HEK293 (cell line): ENCODE measurements around the gene PHKG2.

Experiments used
- CTCF ChIP-seq: fragments of 450-650 bp; formaldehyde crosslinking; IDR thresholded peaks from 2 replicates; pipeline ENCODE4 v1.5.1; 2016; ENCODE audit warnings: missing biosample characterization, missing genetic modification characterization
- KLF10 ChIP-seq: fragments of 450-650 bp; IDR thresholded peaks from 2 replicates; pipeline ENCODE4 v1.5.1; 2018; ENCODE audit warnings: missing biosample characterization, mild to moderate bottlenecking, missing genetic modification characterization
- MZF1 ChIP-seq: fragments of 450-650 bp; formaldehyde crosslinking; IDR thresholded peaks from 2 replicates; pipeline ENCODE4 v1.5.1; 2017; ENCODE audit warnings: missing biosample characterization, missing genetic modification characterization, borderline replicate concordance
- PATZ1 ChIP-seq: fragments of 450-650 bp; formaldehyde crosslinking; IDR thresholded peaks from 2 replicates; pipeline ENCODE4 v1.5.1; 2016; ENCODE audit warnings: missing biosample characterization, missing genetic modification characterization
- PBX3 ChIP-seq: sonication (generic); formaldehyde crosslinking; IDR thresholded peaks from 2 replicates; pipeline ENCODE4 v1.8.1; 2022; ENCODE audit warnings: mild to moderate bottlenecking, moderate library complexity, missing genetic modification reagents
- SCRT2 ChIP-seq: fragments of 450-650 bp; formaldehyde crosslinking; IDR thresholded peaks from 2 replicates; pipeline ENCODE4 v1.5.1; 2016; ENCODE audit warnings: missing biosample characterization, missing genetic modification characterization
- SP2 ChIP-seq: fragments of 450-650 bp; formaldehyde crosslinking; IDR thresholded peaks from 2 replicates; pipeline ENCODE4 v1.5.1; 2016; ENCODE audit warnings: missing biosample characterization, missing genetic modification characterization
- SP3 ChIP-seq: fragments of 450-650 bp; formaldehyde crosslinking; IDR thresholded peaks from 2 replicates; pipeline ENCODE4 v1.5.1; 2016; ENCODE audit warnings: missing biosample characterization, missing genetic modification characterization
- ZBTB11 ChIP-seq: fragments of 450-650 bp; formaldehyde crosslinking; conservative IDR thresholded peaks from 2 replicates; pipeline ENCODE4 v1.5.1; 2016; ENCODE audit warnings: low read depth, missing biosample characterization, missing genetic modification characterization
- ZBTB6 ChIP-seq: fragments of 450-650 bp; formaldehyde crosslinking; IDR thresholded peaks from 2 replicates; pipeline ENCODE4 v1.5.1; 2017; ENCODE audit warnings: missing biosample characterization, missing genetic modification characterization
- ZBTB7A ChIP-seq: fragments of 450-650 bp; formaldehyde crosslinking; IDR thresholded peaks from 2 replicates; pipeline ENCODE4 v1.5.1; 2016; ENCODE audit warnings: low read depth, missing biosample characterization, missing genetic modification characterization
- ZEB2 ChIP-seq: fragments of 450-650 bp; formaldehyde crosslinking; IDR thresholded peaks from 2 replicates; pipeline ENCODE4 v1.5.1; 2016; ENCODE audit warnings: missing biosample characterization, missing genetic modification characterization
- ZFP37 ChIP-seq: fragments of 450-650 bp; formaldehyde crosslinking; IDR thresholded peaks from 2 replicates; pipeline ENCODE4 v1.5.1; 2016; ENCODE audit warnings: missing biosample characterization, missing genetic modification characterization
- ZFP41 ChIP-seq: fragments of 450-650 bp; formaldehyde crosslinking; IDR thresholded peaks from 2 replicates; pipeline ENCODE4 v1.5.1; 2016; ENCODE audit warnings: missing biosample characterization, missing genetic modification characterization, borderline replicate concordance
- ZNF274 ChIP-seq, 2 experiments: fragments of 200-500 bp in 1 of 2; fragments of 450-650 bp in 1 of 2; sonication (Bioruptor generic) in 1 of 2; formaldehyde crosslinking in 1 of 2; IDR thresholded peaks; 2 replicates each; pipeline versions ENCODE4 v1.5.1 to v1.6.1; 2014 to 2016; ENCODE audit warnings: borderline replicate concordance in 1 of 2, inconsistent platforms in 1 of 2, low read length in 1 of 2, missing biosample characterization in 1 of 2, missing genetic modification characterization in 1 of 2
- ZNF391 ChIP-seq: fragments of 450-650 bp; formaldehyde crosslinking; IDR thresholded peaks from 2 replicates; pipeline ENCODE4 v1.5.1; 2016; ENCODE audit warnings: low read depth, missing biosample characterization, missing genetic modification characterization, borderline replicate concordance
- ZNF398 ChIP-seq: fragments of 450-650 bp; formaldehyde crosslinking; IDR thresholded peaks from 2 replicates; pipeline ENCODE4 v1.5.1; 2017; ENCODE audit warnings: missing biosample characterization, missing genetic modification characterization
- ZNF488 ChIP-seq: fragments of 450-650 bp; formaldehyde crosslinking; IDR thresholded peaks from 2 replicates; pipeline ENCODE4 v1.5.1; 2016; ENCODE audit warnings: missing biosample characterization, missing genetic modification characterization
- ZNF561 ChIP-seq: fragments of 450-650 bp; IDR thresholded peaks from 2 replicates; pipeline ENCODE4 v1.5.1; 2018; ENCODE audit warnings: missing biosample characterization, missing genetic modification characterization, borderline replicate concordance
- ZNF639 ChIP-seq: fragments of 450-650 bp; formaldehyde crosslinking; IDR thresholded peaks from 2 replicates; pipeline ENCODE4 v1.5.1; 2016; ENCODE audit warnings: missing biosample characterization, missing genetic modification characterization
- ZNF768 ChIP-seq: fragments of 450-650 bp; formaldehyde crosslinking; IDR thresholded peaks from 2 replicates; pipeline ENCODE4 v1.5.1; 2018; ENCODE audit warnings: missing biosample characterization, mild to moderate bottlenecking, missing genetic modification characterization
- ZNF837 ChIP-seq: fragments of 450-650 bp; formaldehyde crosslinking; IDR thresholded peaks from 2 replicates; pipeline ENCODE4 v1.5.1; 2016; ENCODE audit warnings: missing biosample characterization, missing genetic modification characterization

PHKG2 gene

GRCh38 chr16:30761928-30762902, 14.0 kb downstream of the PHKG2 start, which contains the start of the genes CFAP119 and RNF40 (continued):
- TF ChIP-seq MZF1 (tag by site-specific recombination) (no peak), ZNF639 (tag by site-specific recombination) (peak; percentile 70; the same call in 1 of the 2 replicates), SCRT2 (peak; percentile 90), ZFP41 (tag by site-specific recombination) (no peak), ZFP37 (tag by site-specific recombination) (0 out of 2 replicates have a peak, but pooled peaks have one; percentile 21), CTCF (tag by site-specific recombination) (peak; percentile 47; the same call in 1 of the 2 replicates), SP3 (tag by site-specific recombination) (peak; percentile 57; the same call in 1 of the 2 replicates), ZNF837 (no peak), ZNF768 (tag by site-specific recombination) (no peak), ZNF398 (tag by site-specific recombination) (peak; percentile 52), PBX3 (peak; percentile 20), ZNF561 (peak; percentile 46; the same call in 1 of the 2 replicates), ZNF488 (tag by site-specific recombination) (no peak), ZNF391 (peak; percentile 65; the same call in 1 of the 2 replicates), ZNF274 (IDR thresholded peaks at IDR 0.05; ENCODE audit: low read length) (no peak), ZNF274 (tag by site-specific recombination; IDR thresholded peaks at IDR 0.05; ENCODE audit: borderline replicate concordance) (no peak), ZBTB6 (tag by site-specific recombination) (peak; percentile 33; the same call in 1 of the 2 replicates), ZBTB11 (tag by site-specific recombination) (peak; percentile 48), KLF10 (peak; percentile 41; the same call in 1 of the 2 replicates), SP2 (tag by site-specific recombination) (peak; percentile 92), ZEB2 (tag by site-specific recombination) (peak; percentile 35), ZBTB7A (tag by site-specific recombination) (peak; percentile 95), PATZ1 (tag by site-specific recombination) (peak; percentile 99)
